Neural cell (in vitro differentiated cells): ENCODE results near the gene LENEP. TPM values are rescaled to one million over a fixed set of nuclear protein-coding genes. Genes with fewer than 3 reads are reported as not detected.

ENCODE experiments used
- H2AFZ ChIP-seq: fragments of 200-600, 300-800 bp; sonication (generic), shearing (Covaris generic); 2 replicates; pipeline ENCODE4 v1.6.0; 2014; ENCODE audit warnings: low read depth, mild to moderate bottlenecking, antibody characterized with exemption, low read length, moderate library complexity
- H3F3A ChIP-seq: fragments of 200-600 bp; shearing (Covaris generic); 2 replicates; pipeline ENCODE4 v1.6.1; 2016; ENCODE audit warnings: mild to moderate bottlenecking, moderate library complexity, mixed read lengths, antibody characterized with exemption, low read length; ENCODE audit not compliant: insufficient read depth, poor library complexity, severe bottlenecking
- H3K27ac ChIP-seq: fragments of 200-600, 300-800 bp; sonication (generic), shearing (Covaris generic); 2 replicates; pipeline ENCODE4 v1.5.1; 2014; ENCODE audit warnings: mild to moderate bottlenecking, low read length, moderate library complexity
- H3K27me3 ChIP-seq: fragments of 300-800, 200-600 bp; sonication (generic), shearing (Covaris generic); 2 replicates; pipeline ENCODE4 v1.6.0; 2014; ENCODE audit warnings: mild to moderate bottlenecking, low read depth, low read length, moderate library complexity; ENCODE audit not compliant: insufficient read depth
- H3K36me3 ChIP-seq: fragments of 300-800, 200-600 bp; sonication (generic), shearing (Covaris generic); 2 replicates; pipeline ENCODE4 v1.5.1; 2014; ENCODE audit warnings: mild to moderate bottlenecking, antibody characterized with exemption, low read length, moderate library complexity; ENCODE audit not compliant: insufficient read depth
- H3K4me2 ChIP-seq: fragments of 300-800, 200-600 bp; sonication (generic), shearing (Covaris generic); 2 replicates; pipeline ENCODE4 v1.6.0; 2014; ENCODE audit warnings: mild to moderate bottlenecking, low read length
- H3K4me3 ChIP-seq: fragments of 300-800, 200-600 bp; sonication (generic), shearing (Covaris generic); 2 replicates; pipeline ENCODE4 v1.5.1; 2014; ENCODE audit warnings: mild to moderate bottlenecking, low read length, moderate library complexity
- H3K79me2 ChIP-seq: fragments of 200-600 bp; shearing (Covaris generic); replicated peaks from 2 replicates; pipeline ENCODE4 v1.6.0; 2014; ENCODE audit warnings: mild to moderate bottlenecking, low read length, moderate library complexity; ENCODE audit not compliant: insufficient read depth
- H3K9ac ChIP-seq: fragments of 300-800, 200-600 bp; sonication (generic), shearing (Covaris generic); 2 replicates; pipeline ENCODE4 v1.6.1; 2016; ENCODE audit warnings: mild to moderate bottlenecking, low read length, mixed read lengths
- H3K9me2 ChIP-seq: fragments of 200-600 bp; shearing (Covaris generic); 2 replicates; pipeline ENCODE4 v1.6.1; 2016; ENCODE audit warnings: mild to moderate bottlenecking, low read length, mixed read lengths; ENCODE audit not compliant: insufficient read depth
- H3K9me3 ChIP-seq: fragments of 200-600, 300-800 bp; sonication (generic), shearing (Covaris generic); 2 replicates; pipeline ENCODE4 v1.6.1; 2016; ENCODE audit warnings: mild to moderate bottlenecking, mixed run types, low read length, moderate library complexity, mixed read lengths
- H4K20me1 ChIP-seq: fragments of 200-600 bp; shearing (Covaris generic); 2 replicates; pipeline ENCODE4 v1.6.1; 2016; ENCODE audit warnings: mild to moderate bottlenecking, mixed run types; ENCODE audit not compliant: insufficient read depth
- CTCF ChIP-seq: fragments of 450-650 bp; IDR thresholded peaks from 2 replicates; pipeline ENCODE4 v1.5.1; 2014; ENCODE audit warnings: antibody characterized with exemption, mild to moderate bottlenecking, moderate library complexity; ENCODE audit not compliant: poor library complexity, severe bottlenecking
- EP300 ChIP-seq: fragments of 450-650 bp; conservative IDR thresholded peaks from 2 replicates; pipeline ENCODE4 v1.6.1; 2014; ENCODE audit warnings: antibody characterized with exemption, mild to moderate bottlenecking, moderate library complexity; ENCODE audit not compliant: poor library complexity, severe bottlenecking
- EZH2 ChIP-seq: fragments of 200-600, 300-800 bp; shearing (Covaris generic), sonication (generic); IDR thresholded peaks from 2 replicates; pipeline ENCODE4 v1.6.1; 2014; ENCODE audit warnings: antibody characterized with exemption, low read length, borderline replicate concordance, mild to moderate bottlenecking; ENCODE audit not compliant: insufficient read depth, poor library complexity, severe bottlenecking
- MXI1 ChIP-seq: fragments of 450-650 bp; conservative IDR thresholded peaks from 2 replicates; pipeline ENCODE4 v1.6.1; 2014; ENCODE audit warnings: antibody characterized with exemption, mild to moderate bottlenecking; ENCODE audit not compliant: poor library complexity, severe bottlenecking
- POLR2AphosphoS5 ChIP-seq: IDR thresholded peaks from 2 replicates; pipeline ENCODE4 v1.6.1; 2012
- RAD21 ChIP-seq: fragments of 450-650 bp; conservative IDR thresholded peaks from 2 replicates; pipeline ENCODE4 v1.6.1; 2014; ENCODE audit warnings: antibody characterized with exemption, mild to moderate bottlenecking, moderate library complexity
- SMC3 ChIP-seq: fragments of 450-650 bp; conservative IDR thresholded peaks from 2 replicates; pipeline ENCODE4 v1.6.1; 2014; ENCODE audit warnings: antibody characterized with exemption, mild to moderate bottlenecking, moderate library complexity; ENCODE audit not compliant: poor library complexity
- TAF1 ChIP-seq: IDR thresholded peaks from 2 replicates; pipeline ENCODE4 v1.6.1; 2012; ENCODE audit warnings: low read depth
- polyA plus RNA-seq: library from polyadenylated mRNA; depleted of rRNA; stranded (reverse); fragments of >200 nt; gene quantifications from 2 replicates; pipeline ENCODE4 v1.2.3, GENCODE V29; 2014
- TF ChIP-seq, protein P1 (sequence below): IDR thresholded peaks from 2 replicates; pipeline ENCODE4 v1.6.1; 2012; ENCODE audit warnings: borderline replicate concordance

The LENEP gene
- polyA plus RNA-seq, 1 donor from 2014 or later: not detected

GRCh38 chr1:155001675-155002463, 8.5 kb downstream of the LENEP start:
- Histone ChIP-seq H3K27ac (peak overlapping the region; percentile 47), H3K9ac (peak overlapping the region; percentile 66), H3F3A (peaks cover 3% of the 10 kb centered on the region), H3K4me3 (peak overlapping the region; percentile 79), H4K20me1 (no peaks in the 10 kb centered on the region), H3K9me2 (no peaks in the 10 kb centered on the region), H3K4me2 (peak overlapping the region; percentile 94), H3K27me3 (peaks cover 9% of the 10 kb centered on the region), H3K9me3 (no peaks in the 10 kb centered on the region), H2AFZ (peak overlapping the region; percentile 45), H3K79me2 (no peaks in the 10 kb centered on the region), H3K36me3 (no peaks in the 10 kb centered on the region)
- TF ChIP-seq CTCF (peak; percentile 43), POLR2AphosphoS5 (peak; percentile 34), EZH2 (no peak)

DNA sequence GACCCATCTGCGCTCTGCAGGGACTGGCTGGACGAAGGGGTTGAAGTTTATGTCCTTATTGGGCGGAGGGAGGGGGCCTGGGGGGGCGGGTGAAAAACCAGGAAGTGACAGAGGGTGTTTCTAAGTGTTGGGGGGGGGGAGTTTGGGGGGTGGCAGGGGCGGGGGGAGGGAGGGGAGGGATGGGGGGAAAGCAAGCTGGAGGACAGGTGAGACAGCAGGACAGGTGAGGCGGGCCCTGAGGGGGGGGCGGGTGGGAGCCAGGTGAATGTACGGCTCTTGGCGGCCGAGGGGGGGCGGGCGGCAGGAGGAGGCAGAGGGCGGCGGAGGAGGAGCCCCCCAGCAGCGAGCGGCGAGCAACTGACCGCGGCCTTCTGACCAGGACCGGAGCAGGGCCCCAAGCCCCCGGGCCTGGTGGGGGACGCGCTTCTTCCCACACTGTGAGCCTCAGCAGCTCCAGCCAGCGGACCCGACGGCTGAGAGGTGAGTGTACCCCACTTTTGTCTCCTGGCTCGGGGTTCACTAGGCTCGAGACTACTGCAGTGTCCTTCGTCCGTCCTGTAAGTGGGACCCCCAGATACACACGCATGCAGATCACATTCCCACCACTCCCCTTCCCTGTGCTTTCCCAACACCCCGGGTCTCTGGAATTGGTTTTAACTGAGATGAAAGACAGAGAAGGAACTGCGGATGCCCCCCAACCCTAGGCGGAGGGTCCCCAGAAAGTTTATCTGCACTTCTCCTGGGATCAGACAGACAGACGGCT, 9.3 kb downstream of the LENEP start, which contains the start of gene ZBTB7B:
TSS of gene ZBTB7B (plus strand) at position 339 of the 763 bp plus-strand sequence. CDS start 11,859 bp downstream, outside the sequence.
- H4K20me1 ChIP-seq: no peaks in the 10 kb centered on the region
- TF ChIP-seq, protein P1, sequence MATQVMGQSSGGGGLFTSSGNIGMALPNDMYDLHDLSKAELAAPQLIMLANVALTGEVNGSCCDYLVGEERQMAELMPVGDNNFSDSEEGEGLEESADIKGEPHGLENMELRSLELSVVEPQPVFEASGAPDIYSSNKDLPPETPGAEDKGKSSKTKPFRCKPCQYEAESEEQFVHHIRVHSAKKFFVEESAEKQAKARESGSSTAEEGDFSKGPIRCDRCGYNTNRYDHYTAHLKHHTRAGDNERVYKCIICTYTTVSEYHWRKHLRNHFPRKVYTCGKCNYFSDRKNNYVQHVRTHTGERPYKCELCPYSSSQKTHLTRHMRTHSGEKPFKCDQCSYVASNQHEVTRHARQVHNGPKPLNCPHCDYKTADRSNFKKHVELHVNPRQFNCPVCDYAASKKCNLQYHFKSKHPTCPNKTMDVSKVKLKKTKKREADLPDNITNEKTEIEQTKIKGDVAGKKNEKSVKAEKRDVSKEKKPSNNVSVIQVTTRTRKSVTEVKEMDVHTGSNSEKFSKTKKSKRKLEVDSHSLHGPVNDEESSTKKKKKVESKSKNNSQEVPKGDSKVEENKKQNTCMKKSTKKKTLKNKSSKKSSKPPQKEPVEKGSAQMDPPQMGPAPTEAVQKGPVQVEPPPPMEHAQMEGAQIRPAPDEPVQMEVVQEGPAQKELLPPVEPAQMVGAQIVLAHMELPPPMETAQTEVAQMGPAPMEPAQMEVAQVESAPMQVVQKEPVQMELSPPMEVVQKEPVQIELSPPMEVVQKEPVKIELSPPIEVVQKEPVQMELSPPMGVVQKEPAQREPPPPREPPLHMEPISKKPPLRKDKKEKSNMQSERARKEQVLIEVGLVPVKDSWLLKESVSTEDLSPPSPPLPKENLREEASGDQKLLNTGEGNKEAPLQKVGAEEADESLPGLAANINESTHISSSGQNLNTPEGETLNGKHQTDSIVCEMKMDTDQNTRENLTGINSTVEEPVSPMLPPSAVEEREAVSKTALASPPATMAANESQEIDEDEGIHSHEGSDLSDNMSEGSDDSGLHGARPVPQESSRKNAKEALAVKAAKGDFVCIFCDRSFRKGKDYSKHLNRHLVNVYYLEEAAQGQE: no peak
- TF ChIP-seq MXI1 (no peak), CTCF (no peak), RAD21 (no peak), EZH2 (no peak), POLR2AphosphoS5 (no peak), SMC3 (no peak), TAF1 (no peak), EP300 (no peak)
- peak within 1 kb of the TSS; percentile 45 for H2AFZ ChIP-seq
- H3K79me2 ChIP-seq: no peaks in the 10 kb centered on the region
- H3F3A ChIP-seq: peaks cover 3% of the 10 kb centered on the region
- peak within 1 kb of the TSS; percentile 94 for H3K4me2 ChIP-seq
- H3K9me2 ChIP-seq: no peaks in the 10 kb centered on the region
- H3K27ac ChIP-seq: peak within 1 kb of the TSS; percentile 47
- peaks cover 9% of the 10 kb centered on the region for H3K27me3 ChIP-seq
- H3K9ac ChIP-seq: peak within 1 kb of the TSS; percentile 66
- H3K4me3 ChIP-seq: peak within 1 kb of the TSS; percentile 79
- no peaks in the 10 kb centered on the region for H3K9me3 ChIP-seq
- H3K36me3 ChIP-seq: no peaks in the 10 kb centered on the region
